ENCODE data around the gene RAB40C. TPM values are rescaled to one million over a fixed set of nuclear protein-coding genes. Genes with fewer than 3 reads are reported as not detected.

Gene RAB40C
- total and polyA plus RNA-seq, 4 donors, result 6.1 to 11.0 (median 9.2) TPM

DNA sequence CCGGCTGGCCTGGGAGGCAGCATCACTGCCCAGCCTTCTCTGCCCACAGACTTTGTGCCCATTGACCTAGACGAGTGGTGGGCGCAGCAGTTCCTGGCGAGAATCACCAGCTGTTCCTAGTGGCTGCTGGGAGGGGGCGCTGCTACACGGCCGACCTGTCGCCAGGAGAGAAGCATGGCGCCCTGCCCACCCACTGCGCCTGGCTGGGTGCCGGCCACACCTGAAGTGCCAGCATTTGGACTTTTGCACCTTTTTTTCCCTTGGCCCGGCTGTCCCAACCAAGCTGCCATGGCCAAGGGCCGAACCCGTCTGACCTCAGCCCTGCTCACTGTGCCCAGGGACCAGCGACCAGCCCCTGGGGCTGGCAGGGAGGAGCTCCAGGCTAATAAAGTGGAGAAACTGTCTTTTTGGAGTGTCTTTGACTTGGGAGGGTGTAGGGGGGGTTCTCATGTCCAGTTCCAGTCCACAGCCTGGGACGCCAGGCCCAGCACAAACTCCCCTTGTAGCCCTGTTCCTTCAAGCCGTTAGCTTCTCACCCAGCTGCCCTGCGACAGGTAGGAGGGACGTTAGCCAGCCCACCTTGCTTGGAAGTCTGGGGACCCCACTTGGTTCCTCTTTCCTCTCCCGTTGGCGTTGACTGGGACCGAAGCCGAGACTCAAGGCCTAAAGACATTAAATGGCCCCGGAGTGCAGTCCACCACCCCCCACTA is 58.4 kb downstream of the RAB40C start (continued):
- TF ChIP-seq YY1 (IDR thresholded peaks at IDR 0.05) (peak; percentile 83), SP1 (IDR thresholded peaks at IDR 0.05) (peak; percentile 93), HNF4G (IDR thresholded peaks at IDR 0.05) (peak; percentile 62), RAD21 (IDR thresholded peaks at IDR 0.05) (peak in 1 of 2 donors; percentile 63), EGR1 (IDR thresholded peaks at IDR 0.05; ENCODE audit: low read depth in 2 of 2) (no peak), FOXA1 (IDR thresholded peaks at IDR 0.05) (no peak), TAF1 (conservative IDR thresholded peaks at IDR 0.05) (no peak)
- TF ChIP-seq, protein P1, sequence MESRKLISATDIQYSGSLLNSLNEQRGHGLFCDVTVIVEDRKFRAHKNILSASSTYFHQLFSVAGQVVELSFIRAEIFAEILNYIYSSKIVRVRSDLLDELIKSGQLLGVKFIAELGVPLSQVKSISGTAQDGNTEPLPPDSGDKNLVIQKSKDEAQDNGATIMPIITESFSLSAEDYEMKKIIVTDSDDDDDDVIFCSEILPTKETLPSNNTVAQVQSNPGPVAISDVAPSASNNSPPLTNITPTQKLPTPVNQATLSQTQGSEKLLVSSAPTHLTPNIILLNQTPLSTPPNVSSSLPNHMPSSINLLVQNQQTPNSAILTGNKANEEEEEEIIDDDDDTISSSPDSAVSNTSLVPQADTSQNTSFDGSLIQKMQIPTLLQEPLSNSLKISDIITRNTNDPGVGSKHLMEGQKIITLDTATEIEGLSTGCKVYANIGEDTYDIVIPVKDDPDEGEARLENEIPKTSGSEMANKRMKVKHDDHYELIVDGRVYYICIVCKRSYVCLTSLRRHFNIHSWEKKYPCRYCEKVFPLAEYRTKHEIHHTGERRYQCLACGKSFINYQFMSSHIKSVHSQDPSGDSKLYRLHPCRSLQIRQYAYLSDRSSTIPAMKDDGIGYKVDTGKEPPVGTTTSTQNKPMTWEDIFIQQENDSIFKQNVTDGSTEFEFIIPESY (IDR thresholded peaks at IDR 0.05), result no peak
- TF ChIP-seq, protein P2, sequence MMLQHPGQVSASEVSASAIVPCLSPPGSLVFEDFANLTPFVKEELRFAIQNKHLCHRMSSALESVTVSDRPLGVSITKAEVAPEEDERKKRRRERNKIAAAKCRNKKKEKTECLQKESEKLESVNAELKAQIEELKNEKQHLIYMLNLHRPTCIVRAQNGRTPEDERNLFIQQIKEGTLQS (IDR thresholded peaks at IDR 0.05), result no peak

DNA sequence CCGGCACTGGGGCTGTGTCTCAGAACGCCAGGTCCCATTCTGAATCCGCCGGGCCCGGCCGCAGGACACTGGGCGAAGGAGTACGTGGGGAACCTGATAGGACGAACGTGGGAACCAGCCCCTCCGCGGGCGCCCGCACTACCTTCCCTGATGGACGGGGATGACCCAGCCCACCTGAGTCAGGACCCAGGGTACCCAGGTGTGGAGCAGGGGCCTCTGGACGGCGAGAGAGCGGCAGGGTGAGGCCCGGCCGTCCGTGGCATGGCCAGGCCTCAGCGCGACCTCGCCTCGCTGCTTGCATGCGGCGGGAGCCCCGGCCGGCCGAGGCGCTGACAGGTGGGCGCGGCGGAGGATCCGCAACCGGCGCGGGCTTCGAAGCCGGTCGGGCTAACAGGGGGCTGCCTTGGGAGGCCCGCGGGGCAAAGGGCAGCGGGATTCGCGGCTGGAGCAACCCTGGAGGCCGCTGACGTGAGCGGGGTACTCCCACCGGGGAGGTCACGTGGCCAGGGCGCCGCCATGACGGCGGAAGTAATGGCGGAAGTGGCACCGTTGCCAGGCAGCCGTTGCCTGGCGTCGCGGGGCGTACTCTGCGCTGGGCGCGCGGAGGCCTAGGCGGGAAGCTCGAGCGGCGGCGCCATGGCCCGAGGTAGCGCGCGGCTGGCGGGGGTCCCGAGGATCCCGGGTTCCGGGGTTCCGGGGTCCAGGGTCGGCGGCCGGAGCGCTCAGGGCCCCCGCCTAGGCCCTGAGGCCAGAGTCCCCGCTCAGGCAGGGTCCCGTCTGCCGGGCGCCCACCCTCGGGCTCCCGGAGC is 59.1 kb downstream of the RAB40C start, which contains the start of gene WDR90:
Gene WDR90, plus strand, starts transcription at position 585 of the 809 bp plus-strand sequence. Its CDS starts 52 bp downstream, at position 637.
- peak within 1 kb of the TSS; percentile 69 to 75 (median 75) for H3K4me3 ChIP-seq (ENCODE audit: low read depth in 1 of 3, low read length in 3 of 3)
- H3K4me1 ChIP-seq (ENCODE audit: control insufficient read depth in 4 of 4, insufficient read depth in 4 of 4, low read length in 3 of 4), result peaks cover 20 to 61% (median 44%) of the 10 kb centered on the region in 4 donors
- H3K36me3 ChIP-seq (ENCODE audit: control insufficient read depth in 4 of 4, insufficient read depth in 3 of 4, low read depth in 1 of 4, low read length in 3 of 4), result no peaks in the 10 kb centered on the region
- WGBS, result under 1% methylated on average over 91 of the region's 91 CpGs
- H3K9me3 ChIP-seq (ENCODE audit: control insufficient read depth in 4 of 4, low read length in 3 of 4), result no peaks in the 10 kb centered on the region
- no peak for TF ChIP-seq RAD21 (IDR thresholded peaks at IDR 0.05)
- TF ChIP-seq TAF1 (conservative IDR thresholded peaks at IDR 0.05), result no peak
- peak; percentile 27 for TF ChIP-seq SP1 (IDR thresholded peaks at IDR 0.05)
- TF ChIP-seq HNF4A (conservative IDR thresholded peaks at IDR 0.05), result peak; percentile 58 to 71
- TF ChIP-seq HNF4G (IDR thresholded peaks at IDR 0.05), result no peak
- peak in 1 of 2 donors; percentile 89 for TF ChIP-seq GABPA (IDR thresholded peaks at IDR 0.05 in 1 of 2, conservative IDR thresholded peaks at IDR 0.05 in 1 of 2)
- TF ChIP-seq, protein P3, sequence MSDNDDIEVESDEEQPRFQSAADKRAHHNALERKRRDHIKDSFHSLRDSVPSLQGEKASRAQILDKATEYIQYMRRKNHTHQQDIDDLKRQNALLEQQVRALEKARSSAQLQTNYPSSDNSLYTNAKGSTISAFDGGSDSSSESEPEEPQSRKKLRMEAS (IDR thresholded peaks at IDR 0.05), result no peak
- TF ChIP-seq FOXA1 (IDR thresholded peaks at IDR 0.05), result no peak
- TF ChIP-seq YY1 (IDR thresholded peaks at IDR 0.05), result peak; percentile 97
- TF ChIP-seq, protein P2 (IDR thresholded peaks at IDR 0.05), result no peak
- TF ChIP-seq NR2F2 (IDR thresholded peaks at IDR 0.05), result no peak
- no peaks in the 10 kb centered on the region for H3K27me3 ChIP-seq (ENCODE audit: control insufficient read depth in 4 of 4, insufficient read depth in 4 of 4, low read length in 3 of 4)
- H3K9ac ChIP-seq (ENCODE audit: low read depth in 1 of 2, low read length in 2 of 2), result peak within 1 kb of the TSS; percentile 63 to 80
- DNase-seq (ENCODE audit: low spot score), result peak; percentile 92
- peak within 1 kb of the TSS; percentile 86 to 89 for H3K27ac ChIP-seq (ENCODE audit: low read depth in 1 of 2, low read length in 2 of 2)

DNA sequence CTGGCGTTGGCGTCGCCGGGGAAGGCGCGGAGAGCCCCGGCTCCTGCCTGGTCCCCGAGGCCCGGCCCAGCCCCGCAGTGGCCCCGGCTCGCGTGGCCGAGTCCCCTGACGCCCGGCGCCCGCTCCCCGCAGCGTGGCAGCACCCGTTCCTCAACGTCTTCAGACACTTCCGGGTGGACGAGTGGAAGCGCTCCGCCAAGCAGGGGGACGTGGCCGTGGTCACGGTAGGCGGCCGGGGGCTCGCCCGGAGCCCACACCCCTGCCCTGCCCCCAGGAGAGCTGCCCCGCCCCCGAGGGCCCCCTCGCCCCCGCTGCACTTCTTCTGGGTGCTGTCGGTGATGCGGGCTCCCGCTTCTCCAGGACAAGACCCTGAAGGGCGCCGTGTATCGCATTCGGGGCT is 59.8 kb downstream of the RAB40C start:
- Histone ChIP-seq H3K4me1 (ENCODE audit: control insufficient read depth in 4 of 4, insufficient read depth in 4 of 4, low read length in 3 of 4) (peaks cover 14 to 55% (median 39%) of the 10 kb centered on the region in 4 donors), H3K36me3 (ENCODE audit: control insufficient read depth in 4 of 4, insufficient read depth in 3 of 4, low read depth in 1 of 4, low read length in 3 of 4) (no peaks in the 10 kb centered on the region)
- TF ChIP-seq, protein P2 (IDR thresholded peaks at IDR 0.05), result no peak
- TF ChIP-seq TAF1 (conservative IDR thresholded peaks at IDR 0.05), result no peak
- TF ChIP-seq NR2F2 (IDR thresholded peaks at IDR 0.05), result no peak
- TF ChIP-seq HNF4A (conservative IDR thresholded peaks at IDR 0.05), result no peak
- no peak for TF ChIP-seq GABPA (IDR thresholded peaks at IDR 0.05 in 1 of 2, conservative IDR thresholded peaks at IDR 0.05 in 1 of 2)
- TF ChIP-seq, protein P1 (IDR thresholded peaks at IDR 0.05), result no peak
- TF ChIP-seq, protein P3 (IDR thresholded peaks at IDR 0.05), result no peak
- TF ChIP-seq EGR1 (IDR thresholded peaks at IDR 0.05; ENCODE audit: low read depth in 2 of 2), result no peak
- no peak for TF ChIP-seq FOXA2 (IDR thresholded peaks at IDR 0.05)
- TF ChIP-seq, protein P4, sequence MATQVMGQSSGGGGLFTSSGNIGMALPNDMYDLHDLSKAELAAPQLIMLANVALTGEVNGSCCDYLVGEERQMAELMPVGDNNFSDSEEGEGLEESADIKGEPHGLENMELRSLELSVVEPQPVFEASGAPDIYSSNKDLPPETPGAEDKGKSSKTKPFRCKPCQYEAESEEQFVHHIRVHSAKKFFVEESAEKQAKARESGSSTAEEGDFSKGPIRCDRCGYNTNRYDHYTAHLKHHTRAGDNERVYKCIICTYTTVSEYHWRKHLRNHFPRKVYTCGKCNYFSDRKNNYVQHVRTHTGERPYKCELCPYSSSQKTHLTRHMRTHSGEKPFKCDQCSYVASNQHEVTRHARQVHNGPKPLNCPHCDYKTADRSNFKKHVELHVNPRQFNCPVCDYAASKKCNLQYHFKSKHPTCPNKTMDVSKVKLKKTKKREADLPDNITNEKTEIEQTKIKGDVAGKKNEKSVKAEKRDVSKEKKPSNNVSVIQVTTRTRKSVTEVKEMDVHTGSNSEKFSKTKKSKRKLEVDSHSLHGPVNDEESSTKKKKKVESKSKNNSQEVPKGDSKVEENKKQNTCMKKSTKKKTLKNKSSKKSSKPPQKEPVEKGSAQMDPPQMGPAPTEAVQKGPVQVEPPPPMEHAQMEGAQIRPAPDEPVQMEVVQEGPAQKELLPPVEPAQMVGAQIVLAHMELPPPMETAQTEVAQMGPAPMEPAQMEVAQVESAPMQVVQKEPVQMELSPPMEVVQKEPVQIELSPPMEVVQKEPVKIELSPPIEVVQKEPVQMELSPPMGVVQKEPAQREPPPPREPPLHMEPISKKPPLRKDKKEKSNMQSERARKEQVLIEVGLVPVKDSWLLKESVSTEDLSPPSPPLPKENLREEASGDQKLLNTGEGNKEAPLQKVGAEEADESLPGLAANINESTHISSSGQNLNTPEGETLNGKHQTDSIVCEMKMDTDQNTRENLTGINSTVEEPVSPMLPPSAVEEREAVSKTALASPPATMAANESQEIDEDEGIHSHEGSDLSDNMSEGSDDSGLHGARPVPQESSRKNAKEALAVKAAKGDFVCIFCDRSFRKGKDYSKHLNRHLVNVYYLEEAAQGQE (IDR thresholded peaks at IDR 0.05), result no peak
- TF ChIP-seq SP1 (IDR thresholded peaks at IDR 0.05), result no peak
- no peak for TF ChIP-seq YY1 (IDR thresholded peaks at IDR 0.05)
- TF ChIP-seq HNF4G (IDR thresholded peaks at IDR 0.05), result no peak

More for the DNA sequence above, 59.8 kb downstream of the RAB40C start:
- Histone ChIP-seq H3K27me3 (ENCODE audit: control insufficient read depth in 4 of 4, insufficient read depth in 4 of 4, low read length in 3 of 4) (no peaks in the 10 kb centered on the region), H3K4me3 (ENCODE audit: low read depth in 1 of 3, low read length in 3 of 3) (peak overlapping the region; percentile 26 to 75 (median 69)), H3K9me3 (ENCODE audit: control insufficient read depth in 4 of 4, low read length in 3 of 4) (no peaks in the 10 kb centered on the region), H3K9ac (ENCODE audit: low read depth in 1 of 2, low read length in 2 of 2) (peak overlapping the region in 1 of 2 donors; percentile 23), H3K27ac (ENCODE audit: low read depth in 1 of 2, low read length in 2 of 2) (no peak overlapping the region)
- no peak for DNase-seq (ENCODE audit: low spot score)
- WGBS, result 8% methylated on average over 44 of the region's 44 CpGs

All from liver (tissue), 9 donors.